ENCODE data around the gene IER5.

The IER5 gene

GRCh38 chr1:181077576-181078242 lies 10.8 kb upstream of the IER5 start:
- no peak for DNase-seq

- no peak for DNase-seq
Observed at GRCh38 chr1:181079382-181079781, 9.1 kb upstream of the IER5 start.

- DNase-seq: no peak
Observed at GRCh38 chr1:181079920-181080319, 8.6 kb upstream of the IER5 start.

GRCh38 chr1:181080556-181080955 lies 7.9 kb upstream of the IER5 start:
- DNase-seq: no peak

- DNase-seq: no peak
Observed at GRCh38 chr1:181081395-181081794, 7.1 kb upstream of the IER5 start.

- no peak for DNase-seq
Observed at GRCh38 chr1:181083842-181084605, 4.5 kb upstream of the IER5 start.

GRCh38 chr1:181084606-181084969 lies 3.9 kb upstream of the IER5 start:
- DNase-seq: no peak

GRCh38 chr1:181086091-181086490 lies 2.4 kb upstream of the IER5 start:
- no peak for DNase-seq

GRCh38 chr1:181086926-181087325 lies 1.6 kb upstream of the IER5 start:
- DNase-seq: no peak

GRCh38 chr1:181087400-181087901 lies 1.0 kb upstream of the IER5 start:
- DNase-seq: no peak

- no peak for DNase-seq
Observed at GRCh38 chr1:181089017-181089675, 646 bp downstream of the IER5 start.

- DNase-seq: peak; percentile 12
Observed at GRCh38 chr1:181089676-181090544, 1.4 kb downstream of the IER5 start.

- DNase-seq: no peak
Observed at GRCh38 chr1:181090641-181091126, 2.2 kb downstream of the IER5 start.

GRCh38 chr1:181091309-181092040 lies 3.0 kb downstream of the IER5 start:
- DNase-seq: no peak

GRCh38 chr1:181092056-181092455 lies 3.6 kb downstream of the IER5 start:
- no peak for DNase-seq

GRCh38 chr1:181092883-181093458 lies 4.5 kb downstream of the IER5 start:
- no peak for DNase-seq

- no peak for DNase-seq
Observed at GRCh38 chr1:181094416-181095212, 6.1 kb downstream of the IER5 start.

- no peak for DNase-seq
Observed at GRCh38 chr1:181095260-181095659, 6.8 kb downstream of the IER5 start.

- DNase-seq: peak; percentile 21
Observed at GRCh38 chr1:181095763-181096184, 7.3 kb downstream of the IER5 start.

- DNase-seq: peak; percentile 48
Observed at GRCh38 chr1:181097242-181097641, 8.7 kb downstream of the IER5 start.

Data from NCI-H2171 (cell line).